Cardiac muscle cell (in vitro differentiated cells and primary cell): ENCODE data around the gene MEGF8. TPM values are rescaled to one million over a fixed set of nuclear protein-coding genes. Genes with fewer than 3 reads are reported as not detected.

ENCODE experiments used
- DNase-seq, 2 donors: peaks; one replicate each; pipeline versions ENCODE4 v3.0.0 to v3.0.0-alpha.2; 2010 to 2017; ENCODE audit warnings: low read depth in 1 of 2, low spot score in 1 of 2
- H3K27ac ChIP-seq: fragments of 200-600 bp; sonication (generic); 2 replicates; pipeline ENCODE4 v1.5.1; 2016
- H3K27me3 ChIP-seq: fragments of 200-600 bp; sonication (generic); 2 replicates; pipeline ENCODE4 v1.6.0; 2016; ENCODE audit warnings: control low read depth
- H3K36me3 ChIP-seq: fragments of 200-600 bp; sonication (generic); 2 replicates; pipeline ENCODE4 v1.5.1; 2016; ENCODE audit warnings: control low read depth
- H3K4me1 ChIP-seq: fragments of 200-600 bp; sonication (generic); 2 replicates; pipeline ENCODE4 v1.8.1; 2017; ENCODE audit warnings: low read depth, mild to moderate bottlenecking, mixed run types
- H3K4me3 ChIP-seq: fragments of 200-600 bp; sonication (generic); 2 replicates; pipeline ENCODE4 v1.5.1; 2016; ENCODE audit warnings: mild to moderate bottlenecking
- H3K9me3 ChIP-seq: fragments of 200-600 bp; sonication (generic); 2 replicates; pipeline ENCODE4 v1.5.1; 2017; ENCODE audit warnings: low read depth, mild to moderate bottlenecking, control low read depth
- CTCF ChIP-seq: IDR thresholded peaks from 2 replicates; pipeline ENCODE4 v1.5.1; 2012; ENCODE audit warnings: low read depth, mild to moderate bottlenecking, low read length
- polyA plus RNA-seq: library from polyadenylated mRNA; unstranded; fragments of >200 nt; fragmentation: Nextera tagmentation; extraction: Ambion mirVana; gene quantifications from 2 replicates; pipeline ENCODE4 v1.2.1, GENCODE V29; 2016
- total RNA-seq: library from RNA; depleted of rRNA; stranded (reverse); fragments of >200 nt; gene quantifications from 2 replicates; pipeline ENCODE4 v1.2.3, GENCODE V29; 2016

The MEGF8 gene
- total and polyA plus RNA-seq, 2 experiments from 2014 or later, result 23.9 to 102 TPM

GRCh38 chr19:42427313-42427712 lies 101.9 kb downstream of the MEGF8 start, which contains the start of gene LIPE:
Gene LIPE, minus strand, starts transcription at chr19:42427388. Its CDS starts 239 bp downstream, at chr19:42427149.
- H3K4me3 ChIP-seq, result no peak within 1 kb of the TSS
- no peaks in the 10 kb centered on the region for H3K27me3 ChIP-seq
- H3K4me1 ChIP-seq, result peaks cover 12% of the 10 kb centered on the region
- peak in 1 of 2 donors; percentile 38 for DNase-seq
- no peak within 1 kb of the TSS for H3K27ac ChIP-seq
- H3K9me3 ChIP-seq, result no peaks in the 10 kb centered on the region
- no peak for TF ChIP-seq CTCF
- no peaks in the 10 kb centered on the region for H3K36me3 ChIP-seq

Other genes with a start within 250 kb of the MEGF8 start
- 29.2 and 36.2 TPM in 2 replicates for gene ZNF574, start 249.5 kb upstream of the MEGF8 start, total RNA-seq
- gene ZNF574, start 249.5 kb upstream of the MEGF8 start, polyA plus RNA-seq, result 23.9 and 32.5 TPM in 2 replicates
- not detected in 2 replicates for gene POU2F2, start 193.2 kb upstream of the MEGF8 start, total RNA-seq
- 0.12 and 0.31 TPM in 2 replicates for gene POU2F2, start 193.2 kb upstream of the MEGF8 start, polyA plus RNA-seq
- 69.7 and 71.6 TPM in 2 replicates for gene DEDD2, start 108.0 kb upstream of the MEGF8 start, total RNA-seq
- 46.0 and 58.2 TPM in 2 replicates for gene DEDD2, start 108.0 kb upstream of the MEGF8 start, polyA plus RNA-seq
- 8.8 and 13.0 TPM in 2 replicates for gene ZNF526, start 105.3 kb upstream of the MEGF8 start, total RNA-seq
- gene ZNF526, start 105.3 kb upstream of the MEGF8 start, polyA plus RNA-seq, result 9.2 and 10.1 TPM in 2 replicates
- 28.0 and 33.2 TPM in 2 replicates for gene GSK3A, start 83.0 kb upstream of the MEGF8 start, total RNA-seq
- 35.3 and 40.2 TPM in 2 replicates for gene GSK3A, start 83.0 kb upstream of the MEGF8 start, polyA plus RNA-seq
- 97.6 and 108 TPM in 2 replicates for gene ERF, start 70.5 kb upstream of the MEGF8 start, total RNA-seq
- 25.1 and 25.4 TPM in 2 replicates for gene ERF, start 70.5 kb upstream of the MEGF8 start, polyA plus RNA-seq
- 55.5 and 62.9 TPM in 2 replicates for gene CIC, start 56.4 kb upstream of the MEGF8 start, total RNA-seq
- 18.1 and 18.7 TPM in 2 replicates for gene CIC, start 56.4 kb upstream of the MEGF8 start, polyA plus RNA-seq
- gene PRR19, start 23.5 kb upstream of the MEGF8 start, total RNA-seq, result 1.3 and 1.4 TPM in 2 replicates
- 0.16 and 2.9 TPM in 2 replicates for gene PRR19, start 23.5 kb upstream of the MEGF8 start, polyA plus RNA-seq
- 91.2 and 144 TPM in 2 replicates for gene PAFAH1B3, start 23.0 kb upstream of the MEGF8 start, total RNA-seq
- 87.9 and 131 TPM in 2 replicates for gene PAFAH1B3, start 23.0 kb upstream of the MEGF8 start, polyA plus RNA-seq
- gene TMEM145, start 12.3 kb upstream of the MEGF8 start, total RNA-seq, result 0.18 and 3.7 TPM in 2 replicates
- 0.47 and 3.8 TPM in 2 replicates for gene TMEM145, start 12.3 kb upstream of the MEGF8 start, polyA plus RNA-seq
- 0.95 and 8.2 TPM in 2 replicates for gene CNFN, start 64.7 kb downstream of the MEGF8 start, total RNA-seq
- 7.1 and 12.1 TPM in 2 replicates for gene CNFN, start 64.7 kb downstream of the MEGF8 start, polyA plus RNA-seq
- 20.4 and 24.4 TPM in 2 replicates for gene LIPE, start 101.8 kb downstream of the MEGF8 start, total RNA-seq
- gene LIPE, start 101.8 kb downstream of the MEGF8 start, polyA plus RNA-seq, result 16.6 and 20.2 TPM in 2 replicates
- gene CXCL17, start 117.3 kb downstream of the MEGF8 start, total RNA-seq, result 0.25 TPM in 1 of 2 replicates, not detected in the other
- gene CXCL17, start 117.3 kb downstream of the MEGF8 start, polyA plus RNA-seq, result 0.59 and 1.1 TPM in 2 replicates
- not detected in 2 replicates for gene CEACAM1, start 202.8 kb downstream of the MEGF8 start, total RNA-seq
- not detected in 2 replicates for gene CEACAM1, start 202.8 kb downstream of the MEGF8 start, polyA plus RNA-seq